GM23248 (cell line): Measurements from ENCODE around the gene CHCHD3. TPM values are rescaled to one million over a fixed set of nuclear protein-coding genes. Genes with fewer than 3 reads are reported as not detected.
A peak's percentile ranks its signal among the peaks of the same experiment; 100 is the strongest.

Experiments used
- DNase-seq: peaks from one replicate; pipeline ENCODE4 v3.0.0-alpha.2; 2015
- H2AFZ ChIP-seq: fragments of 200-600 bp; sonication (generic); 2 replicates; pipeline ENCODE4 v1.6.1; 2016; ENCODE audit warnings: antibody characterized with exemption
- H3F3A ChIP-seq: fragments of 200-600 bp; sonication (generic); 2 replicates; pipeline ENCODE4 v1.6.1; 2016; ENCODE audit warnings: mild to moderate bottlenecking, antibody characterized with exemption, mixed run types; ENCODE audit not compliant: insufficient read depth
- H3K27ac ChIP-seq: fragments of 200-600 bp; sonication (generic); 2 replicates; pipeline ENCODE4 v1.5.1; 2016; ENCODE audit warnings: mild to moderate bottlenecking
- H3K27me3 ChIP-seq: fragments of 200-600 bp; sonication (generic); replicated peaks from 2 replicates; pipeline ENCODE4 v1.6.1; 2016; ENCODE audit warnings: mild to moderate bottlenecking; ENCODE audit not compliant: insufficient read depth
- H3K36me3 ChIP-seq: fragments of 200-600 bp; sonication (generic); 2 replicates; pipeline ENCODE4 v1.6.1; 2016; ENCODE audit warnings: low read depth, mild to moderate bottlenecking
- H3K4me1 ChIP-seq: fragments of 200-600 bp; sonication (generic); 2 replicates; pipeline ENCODE4 v1.6.1; 2016; ENCODE audit warnings: mild to moderate bottlenecking; ENCODE audit not compliant: insufficient read depth
- H3K4me2 ChIP-seq: fragments of 200-600 bp; sonication (generic); one replicate; pipeline ENCODE4 v1.6.1; 2016; ENCODE audit warnings: mild to moderate bottlenecking; ENCODE audit not compliant: unreplicated experiment
- H3K4me3 ChIP-seq: fragments of 200-600 bp; sonication (generic); 2 replicates; pipeline ENCODE4 v1.5.1; 2016; ENCODE audit warnings: mild to moderate bottlenecking
- H3K79me2 ChIP-seq: fragments of 200-600 bp; sonication (generic); 2 replicates; pipeline ENCODE4 v1.6.1; 2016; ENCODE audit warnings: mild to moderate bottlenecking; ENCODE audit not compliant: insufficient read depth
- H3K9ac ChIP-seq: fragments of 200-600 bp; sonication (generic); 2 replicates; pipeline ENCODE4 v1.6.1; 2016; ENCODE audit warnings: mild to moderate bottlenecking
- H3K9me2 ChIP-seq: fragments of 200-600 bp; sonication (generic); 2 replicates; pipeline ENCODE4 v1.6.1; 2016; ENCODE audit warnings: mixed run types, mild to moderate bottlenecking, moderate library complexity; ENCODE audit not compliant: insufficient read depth
- H3K9me3 ChIP-seq: fragments of 200-600 bp; sonication (generic); one replicate; pipeline ENCODE4 v1.6.1; 2017; ENCODE audit warnings: low read depth
- H4K20me1 ChIP-seq: fragments of 200-600 bp; sonication (generic); 2 replicates; pipeline ENCODE4 v1.6.0; 2016; ENCODE audit not compliant: insufficient read depth
- EZH2 ChIP-seq: fragments of 200-600 bp; sonication (generic); IDR thresholded peaks from 2 replicates; pipeline ENCODE4 v1.6.1; 2018; ENCODE audit warnings: antibody characterized with exemption, mild to moderate bottlenecking; ENCODE audit not compliant: insufficient read depth, poor library complexity, severe bottlenecking
- EZH2phosphoT487 ChIP-seq: fragments of 200-600 bp; sonication (generic); IDR thresholded peaks from 2 replicates; pipeline ENCODE4 v1.6.1; 2018; ENCODE audit warnings: antibody characterized with exemption, moderate library complexity, mild to moderate bottlenecking, low read depth; ENCODE audit not compliant: insufficient read depth
- WGBS, 2 experiments: methylation state at CpG; one replicate each; pipeline ENCODE4 v1.1.6; 2015 to 2017; ENCODE audit warnings: low lambda C conversion rate in 2 of 2, low coverage in 1 of 2; ENCODE audit errors: missing lambda C conversion rate in 2 of 2; 5-methylcytosine and 5-hydroxymethylcytosine counted together
- in situ Hi-C: fragments of 300-500 bp; cut with MboI; formaldehyde crosslinking; loops from 2 replicates; pipeline ENCODE4 v1.15.0; 2020
- polyA plus RNA-seq: library from polyadenylated mRNA; unstranded; fragments of >200 nt; fragmentation: Nextera tagmentation; extraction: Ambion mirVana; gene quantifications from 2 replicates; pipeline ENCODE4 v1.2.1, GENCODE V29; 2016
- total RNA-seq: library from RNA; depleted of rRNA; stranded (reverse); fragments of >200 nt; shearing (Covaris generic); gene quantifications from 2 replicates; pipeline ENCODE4 v1.2.3, GENCODE V29; 2014

Gene CHCHD3
- total and polyA plus RNA-seq, 2 experiments from 2014 or later, result 43.7 to 66.1 TPM

GRCh38 chr7:132742189-132742612 lies 339.7 kb downstream of the CHCHD3 start:
- no peaks in the 10 kb centered on the region for H3K9me3 ChIP-seq
- no peak overlapping the region for H3K4me3 ChIP-seq
- peak overlapping the region; percentile 26; the same call in 1 of the 2 replicates for H3K27ac ChIP-seq
- in situ Hi-C loops, result no loop called here
- no peak overlapping the region for H3K4me2 ChIP-seq
- H3K9me2 ChIP-seq, result no peaks in the 10 kb centered on the region
- no peaks in the 10 kb centered on the region for H3K27me3 ChIP-seq
- H3K4me1 ChIP-seq, result peaks cover 36% of the 10 kb centered on the region
- no peaks in the 10 kb centered on the region for H3K79me2 ChIP-seq
- 23 to 25% methylated on average over 4 of the region's 4 CpGs for WGBS, 2 experiments
- TF ChIP-seq EZH2 (no peak), EZH2phosphoT487 (no peak)
- no peaks in the 10 kb centered on the region for H3K36me3 ChIP-seq
- H2AFZ ChIP-seq, result no peak overlapping the region
- peaks cover 32% of the 10 kb centered on the region for H3F3A ChIP-seq
- no peak overlapping the region for H3K9ac ChIP-seq
- peak; percentile 85 for DNase-seq
- no peaks in the 10 kb centered on the region for H4K20me1 ChIP-seq

DNA sequence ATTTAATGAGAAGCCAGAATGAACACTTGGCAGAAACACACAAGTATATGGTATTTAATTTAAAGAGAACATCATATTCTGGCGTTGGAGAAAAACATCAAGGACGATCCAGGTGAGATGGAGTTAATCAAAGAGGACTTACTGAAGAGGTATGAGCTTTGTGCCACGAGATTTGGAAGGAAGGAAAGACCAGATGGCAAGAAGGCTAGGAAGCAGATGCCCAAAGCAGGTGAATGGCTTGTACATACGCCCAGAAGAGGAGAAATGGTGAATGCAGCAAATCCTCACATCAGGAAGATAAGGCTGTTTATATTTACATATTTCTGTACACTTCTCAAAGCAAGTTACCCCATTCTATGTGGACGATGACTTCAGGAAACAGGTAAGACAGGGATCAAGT lies 341.7 kb downstream of the CHCHD3 start:
- Histone ChIP-seq H3K4me2 (no peak overlapping the region), H3K9me3 (no peaks in the 10 kb centered on the region), H2AFZ (no peak overlapping the region), H3K79me2 (no peaks in the 10 kb centered on the region), H3K27ac (no peak overlapping the region), H3K27me3 (0 out of 2 replicates have a peak, but pooled peaks cover 2% of the 10 kb centered on the region), H3K36me3 (no peaks in the 10 kb centered on the region), H3K9ac (no peak overlapping the region), H3K9me2 (no peaks in the 10 kb centered on the region), H4K20me1 (no peaks in the 10 kb centered on the region), H3F3A (peaks cover 32% of the 10 kb centered on the region), H3K4me1 (peaks cover 36% of the 10 kb centered on the region), H3K4me3 (no peak overlapping the region)
- TF ChIP-seq EZH2phosphoT487 (no peak), EZH2 (no peak)
- in situ Hi-C loops, result no loop called here
- WGBS, 2 experiments, result 78 to 87% methylated on average over 5 of the region's 5 CpGs
- DNase-seq, result no peak

DNA sequence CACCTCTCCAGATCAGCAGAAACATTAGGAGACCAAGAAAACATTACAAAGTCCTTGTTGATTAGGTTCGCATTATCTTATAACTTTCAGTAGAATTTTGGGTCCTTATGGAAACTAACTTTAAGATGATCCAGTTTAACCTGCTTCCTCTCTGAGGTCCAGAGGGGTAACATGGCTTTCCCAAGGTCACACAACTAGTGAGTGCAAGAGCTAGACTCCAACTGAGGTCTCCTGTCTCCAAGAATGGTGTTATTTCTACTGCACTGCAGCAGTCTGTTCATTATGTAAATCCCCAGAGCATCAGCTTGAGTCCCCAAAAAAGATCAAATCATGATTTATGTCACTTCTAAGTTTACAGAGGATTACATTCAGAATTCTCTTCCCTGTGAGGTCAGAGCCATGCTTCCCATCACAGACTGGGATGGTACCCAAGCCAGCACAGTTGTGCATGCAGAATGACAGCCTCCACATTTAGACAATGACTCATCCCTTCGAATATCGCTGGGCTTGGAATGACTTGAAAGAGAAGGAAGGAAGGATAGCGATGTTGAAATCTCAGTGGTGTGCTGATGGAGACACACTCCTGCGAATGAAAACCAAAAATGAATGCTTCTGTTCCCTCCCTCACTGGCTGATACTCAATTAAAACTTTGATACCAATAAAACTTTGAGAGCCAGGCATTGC lies 342.5 kb downstream of the CHCHD3 start:
- Histone ChIP-seq H4K20me1 (no peaks in the 10 kb centered on the region), H3K36me3 (no peaks in the 10 kb centered on the region), H3K4me3 (no peak overlapping the region), H3K9me2 (no peaks in the 10 kb centered on the region), H3K27me3 (0 out of 2 replicates have a peak, but pooled peaks cover 5% of the 10 kb centered on the region), H3K4me2 (peak overlapping the region; percentile 40), H3K4me1 (peaks cover 36% of the 10 kb centered on the region), H3K9me3 (no peaks in the 10 kb centered on the region), H3K79me2 (no peaks in the 10 kb centered on the region), H3K9ac (no peak overlapping the region), H2AFZ (no peak overlapping the region), H3K27ac (peak overlapping the region; percentile 38), H3F3A (peaks cover 32% of the 10 kb centered on the region)
- TF ChIP-seq EZH2phosphoT487 (no peak), EZH2 (no peak)
- DNase-seq, result peak; percentile 95
- WGBS, 2 experiments, result 20 to 23% methylated on average over 5 of the region's 5 CpGs
- in situ Hi-C loops, result no loop called here

DNA sequence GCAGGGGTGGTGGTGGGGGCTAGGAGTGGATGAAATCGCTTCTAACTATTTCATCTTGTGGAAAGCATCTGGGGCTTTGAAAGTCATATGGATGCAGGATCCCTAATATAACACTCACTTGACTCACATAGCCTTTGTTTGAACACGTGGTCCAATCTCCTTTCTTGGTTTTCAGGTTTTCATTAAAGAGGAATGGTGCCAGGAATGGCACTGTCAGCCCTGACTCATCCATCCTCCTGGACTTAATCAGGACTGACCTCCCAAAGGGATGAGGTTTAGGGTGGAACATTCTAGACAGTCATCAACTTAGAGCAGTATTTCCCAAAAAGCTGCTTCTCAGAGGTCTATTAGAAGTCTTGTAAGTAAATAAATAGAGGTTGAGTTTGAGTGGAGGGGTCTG lies 343.6 kb downstream of the CHCHD3 start:
- Histone ChIP-seq H3K4me3 (no peak overlapping the region), H4K20me1 (no peaks in the 10 kb centered on the region), H3K4me2 (peak overlapping the region; percentile 40), H3F3A (peaks cover 32% of the 10 kb centered on the region), H3K9me3 (no peaks in the 10 kb centered on the region), H3K27me3 (0 out of 2 replicates have a peak, but pooled peaks cover 5% of the 10 kb centered on the region), H3K27ac (peak overlapping the region; percentile 60), H3K4me1 (peaks cover 36% of the 10 kb centered on the region), H3K36me3 (no peaks in the 10 kb centered on the region), H3K9me2 (no peaks in the 10 kb centered on the region), H3K79me2 (no peaks in the 10 kb centered on the region), H2AFZ (no peak overlapping the region), H3K9ac (no peak overlapping the region)
- WGBS, 2 experiments, result 2 to 5% methylated on average over 2 of the region's 2 CpGs
- peak; percentile 97 for DNase-seq
- in situ Hi-C loops, result no loop called here
- TF ChIP-seq EZH2phosphoT487 (no peak), EZH2 (no peak)
